SK-N-SH (cell line): Measurements from ENCODE around the gene PRRX2. TPM values are rescaled to one million over a fixed set of nuclear protein-coding genes. Genes with fewer than 3 reads are reported as not detected.

Experiments
- CTCF ChIA-PET: fragments of 300-600, 350-600 bp; formaldehyde crosslinking; extraction: SDS; loops from one replicate; lab custom pipeline; 2021; lab: Yijun Ruan, JAX
- POLR2A ChIA-PET: fragments of 350-600 bp; sonication (Branson Sonifier 250); formaldehyde crosslinking; extraction: SDS; loops from one replicate; lab custom pipeline; 2020; ENCODE audit warnings: antibody characterized with exemption, inconsistent platforms; lab: Yijun Ruan, JAX
- DNase-seq: peaks from one replicate; pipeline ENCODE4 v3.0.0; 2012
- H2AFZ ChIP-seq: fragments of 200-600 bp; sonication (generic); 2 replicates; pipeline ENCODE4 v1.8.1; 2016; ENCODE audit warnings: antibody characterized with exemption, mild to moderate bottlenecking, low read depth
- H3F3A ChIP-seq: fragments of 200-600 bp; sonication (generic); replicated peaks from 2 replicates; pipeline ENCODE3; 2016; ENCODE audit warnings: antibody characterized with exemption, mild to moderate bottlenecking; ENCODE audit not compliant: insufficient read depth
- H3K27ac ChIP-seq, 2 experiments: fragments of 200-500 bp in 1 of 2; fragments of 200-600 bp in 1 of 2; sonication (Bioruptor generic) in 1 of 2; sonication (generic), shearing (Covaris generic) in 1 of 2; 2 replicates each; pipeline versions ENCODE4 v1.5.1 to v1.6.1; 2014 to 2016; ENCODE audit warnings: low read depth in 2 of 2, inconsistent platforms in 1 of 2, low read length in 1 of 2, mild to moderate bottlenecking in 1 of 2, mixed read lengths in 1 of 2
- H3K27me3 ChIP-seq: fragments of 200-600 bp; sonication (generic), shearing (Covaris generic); 2 replicates; pipeline ENCODE4 v1.6.1; 2016; ENCODE audit warnings: mixed run types; ENCODE audit not compliant: insufficient read depth
- H3K36me3 ChIP-seq, 2 experiments: fragments of 200-500 bp in 1 of 2; fragments of 200-600 bp in 1 of 2; sonication (Bioruptor generic) in 1 of 2; sonication (generic) in 1 of 2; replicated peaks in 1 of 2; 2 replicates each; pipeline versions ENCODE3 to v1.5.1; 2014 to 2016; ENCODE audit warnings: low read length in 1 of 2, mild to moderate bottlenecking in 1 of 2; ENCODE audit not compliant: insufficient read depth in 2 of 2, control insufficient read depth in 1 of 2
- H3K4me1 ChIP-seq, 2 experiments: fragments of 200-500 bp in 1 of 2; fragments of 200-600 bp in 1 of 2; sonication (Bioruptor generic) in 1 of 2; sonication (generic), shearing (Covaris generic) in 1 of 2; 2 replicates each; pipeline versions ENCODE4 v1.5.1 to v1.6.1; 2014 to 2016; ENCODE audit warnings: low read depth in 1 of 2, low read length in 1 of 2, mixed run types in 1 of 2; ENCODE audit not compliant: insufficient read depth in 2 of 2, control insufficient read depth in 1 of 2
- H3K4me2 ChIP-seq: fragments of 200-600 bp; sonication (generic), shearing (Covaris generic); 2 replicates; pipeline ENCODE4 v1.6.1; 2017; ENCODE audit warnings: mixed run types
- H3K4me3 ChIP-seq, 2 experiments: fragments of 200-500 bp in 1 of 2; fragments of 200-600 bp in 1 of 2; sonication (Bioruptor generic) in 1 of 2; sonication (generic), shearing (Covaris generic) in 1 of 2; 2 replicates each; pipeline versions ENCODE4 v1.5.1 to v1.8.1; 2014 to 2016; ENCODE audit warnings: low read depth in 2 of 2, inconsistent platforms in 1 of 2, low read length in 1 of 2, mild to moderate bottlenecking in 1 of 2, mixed read lengths in 1 of 2, moderate library complexity in 1 of 2
- H3K79me2 ChIP-seq: fragments of 200-600 bp; sonication (generic); 2 replicates; pipeline ENCODE4 v1.8.1; 2017; ENCODE audit warnings: mild to moderate bottlenecking; ENCODE audit not compliant: insufficient read depth
- H3K9ac ChIP-seq: fragments of 200-600 bp; sonication (generic); 2 replicates; pipeline ENCODE4 v1.6.1; 2017; ENCODE audit warnings: mixed run types
- H3K9me2 ChIP-seq: fragments of 200-600 bp; sonication (generic); 2 replicates; pipeline ENCODE4 v1.6.1; 2017; ENCODE audit warnings: mixed run types
- H3K9me3 ChIP-seq: fragments of 200-600 bp; sonication (generic); 2 replicates; pipeline ENCODE4 v1.6.1; 2017; ENCODE audit warnings: mixed run types, mild to moderate bottlenecking, moderate library complexity
- H4K20me1 ChIP-seq: fragments of 200-600 bp; sonication (generic); 2 replicates; pipeline ENCODE4 v1.6.1; 2017; ENCODE audit warnings: mild to moderate bottlenecking, mixed run types; ENCODE audit not compliant: insufficient read depth
- CHD2 ChIP-seq: fragments of 150-350 bp; IDR thresholded peaks from 2 replicates; pipeline ENCODE4 v1.6.1; 2018; ENCODE audit warnings: low read length; ENCODE audit not compliant: partially characterized antibody
- ELF1 ChIP-seq: IDR thresholded peaks from 2 replicates; pipeline ENCODE4 v1.4.0; 2012
- EP300 ChIP-seq, 2 experiments: IDR thresholded peaks; 2 replicates each; pipeline versions ENCODE4 v1.4.0 to v1.6.1; 2012; ENCODE audit warnings: borderline replicate concordance in 1 of 2, low read depth in 1 of 2, low read length in 1 of 2
- EZH2phosphoT487 ChIP-seq: fragments of 200-600 bp; sonication (generic); IDR thresholded peaks from 2 replicates; pipeline ENCODE4 v1.6.1; 2017; ENCODE audit warnings: low read depth, mixed run types, mild to moderate bottlenecking, antibody characterized with exemption, moderate library complexity, borderline replicate concordance
- FOSL2 ChIP-seq: IDR thresholded peaks from 2 replicates; pipeline ENCODE4 v1.4.0; 2012; ENCODE audit warnings: low read depth, mild to moderate bottlenecking, moderate library complexity, borderline replicate concordance
- FOXJ3 ChIP-seq: sonication (generic); formaldehyde crosslinking; IDR thresholded peaks from 2 replicates; pipeline ENCODE4 v1.5.1; 2020; ENCODE audit warnings: mild to moderate bottlenecking, missing genetic modification reagents
- FOXM1 ChIP-seq: IDR thresholded peaks from 2 replicates; pipeline ENCODE4 v1.4.0; 2012; ENCODE audit warnings: low read depth, mild to moderate bottlenecking
- GATA2 ChIP-seq: sonication (generic); formaldehyde crosslinking; IDR thresholded peaks from 2 replicates; pipeline ENCODE4 v1.5.0; 2020; ENCODE audit warnings: mild to moderate bottlenecking, missing genetic modification reagents
- NFIC ChIP-seq: IDR thresholded peaks from 2 replicates; pipeline ENCODE4 v1.4.0; 2012; ENCODE audit warnings: borderline replicate concordance
- RCOR1 ChIP-seq: fragments of 150-350 bp; IDR thresholded peaks from 2 replicates; pipeline ENCODE4 v1.6.1; 2017; ENCODE audit warnings: antibody characterized with exemption, low read length
- REST ChIP-seq: IDR thresholded peaks from 2 replicates; pipeline ENCODE4 v1.6.1; 2012; ENCODE audit warnings: mild to moderate bottlenecking, low read depth, low read length, moderate library complexity
- TAF1 ChIP-seq: IDR thresholded peaks from 2 replicates; pipeline ENCODE4 v1.6.1; 2012; ENCODE audit warnings: low read depth, mild to moderate bottlenecking, low read length, moderate library complexity, borderline replicate concordance
- USF2 ChIP-seq: fragments of 150-350 bp; IDR thresholded peaks from 2 replicates; pipeline ENCODE4 v1.6.1; 2017; ENCODE audit warnings: antibody characterized with exemption, low read length, low read depth, borderline replicate concordance
- WGBS: methylation state at CpG from one replicate; pipeline ENCODE4 v1.1.6; 2017; ENCODE audit warnings: low lambda C conversion rate; 5-methylcytosine and 5-hydroxymethylcytosine counted together
- polyA plus RNA-seq, 3 experiments: library from polyadenylated mRNA; depleted of rRNA; stranded (reverse); fragments of >200 nt; gene quantifications; 2 replicates each; pipeline ENCODE4 v1.2.3, GENCODE V29; 2012
- TF ChIP-seq, protein P1 (sequence below): IDR thresholded peaks from 2 replicates; pipeline ENCODE4 v1.4.0; 2012; ENCODE audit warnings: low read depth, borderline replicate concordance

PRRX2 gene
- polyA plus RNA-seq, 1 of the 3 experiments (the other 2 are of a cell fraction): 0.84 TPM

- no peak overlapping the region for H2AFZ ChIP-seq
- no peak for TF ChIP-seq CHD2
- TF ChIP-seq NFIC: no peak
- TF ChIP-seq, protein P1, sequence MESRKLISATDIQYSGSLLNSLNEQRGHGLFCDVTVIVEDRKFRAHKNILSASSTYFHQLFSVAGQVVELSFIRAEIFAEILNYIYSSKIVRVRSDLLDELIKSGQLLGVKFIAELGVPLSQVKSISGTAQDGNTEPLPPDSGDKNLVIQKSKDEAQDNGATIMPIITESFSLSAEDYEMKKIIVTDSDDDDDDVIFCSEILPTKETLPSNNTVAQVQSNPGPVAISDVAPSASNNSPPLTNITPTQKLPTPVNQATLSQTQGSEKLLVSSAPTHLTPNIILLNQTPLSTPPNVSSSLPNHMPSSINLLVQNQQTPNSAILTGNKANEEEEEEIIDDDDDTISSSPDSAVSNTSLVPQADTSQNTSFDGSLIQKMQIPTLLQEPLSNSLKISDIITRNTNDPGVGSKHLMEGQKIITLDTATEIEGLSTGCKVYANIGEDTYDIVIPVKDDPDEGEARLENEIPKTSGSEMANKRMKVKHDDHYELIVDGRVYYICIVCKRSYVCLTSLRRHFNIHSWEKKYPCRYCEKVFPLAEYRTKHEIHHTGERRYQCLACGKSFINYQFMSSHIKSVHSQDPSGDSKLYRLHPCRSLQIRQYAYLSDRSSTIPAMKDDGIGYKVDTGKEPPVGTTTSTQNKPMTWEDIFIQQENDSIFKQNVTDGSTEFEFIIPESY: no peak
- TF ChIP-seq EZH2phosphoT487: no peak
- TF ChIP-seq RCOR1: no peak
- TF ChIP-seq FOXM1: no peak
- no peak for TF ChIP-seq GATA2 (CRISPR knock-in tag)
- TF ChIP-seq FOSL2: no peak
- no peak for TF ChIP-seq REST
- TF ChIP-seq TAF1: no peak
- TF ChIP-seq EP300 (IDR thresholded peaks at IDR 0.05; ENCODE audit: borderline replicate concordance in 1 of 2, low read depth in 1 of 2, low read length in 1 of 2): no peak
- no peak for TF ChIP-seq ELF1
- TF ChIP-seq USF2: no peak
- TF ChIP-seq FOXJ3: no peak
- CTCF ChIA-PET: interaction anchor here (0.5 to 1.0 kb wide), 3 partner anchors 40 to 1252 kb away, joined by 3 read pairs; no protein-coding TSS in a partner anchor
- no peaks in the 10 kb centered on the region for H3K9me3 ChIP-seq
- H3K27ac ChIP-seq: no peak overlapping the region
- H3F3A ChIP-seq: no peaks in the 10 kb centered on the region
- H3K9me2 ChIP-seq: no peaks in the 10 kb centered on the region
- H3K27me3 ChIP-seq: no peaks in the 10 kb centered on the region
- no peak overlapping the region for H3K4me3 ChIP-seq
- DNase-seq: no peak
- no peaks in the 10 kb centered on the region for H4K20me1 ChIP-seq
- H3K79me2 ChIP-seq: no peaks in the 10 kb centered on the region
- POLR2A ChIA-PET: no interaction called here
- H3K36me3 ChIP-seq: no peaks in the 10 kb centered on the region
- H3K9ac ChIP-seq: no peak overlapping the region
- 77% methylated on average over 4 of the region's 7 CpGs for WGBS
- H3K4me1 ChIP-seq: peaks cover 0 to 3% of the 10 kb centered on the region in 2 experiments; a peak in 1 of 4 replicates
- no peak overlapping the region for H3K4me2 ChIP-seq
Measured at GRCh38 chr9:129682381-129682780, 16.9 kb downstream of the PRRX2 start.
